PC-9 (cell line): ENCODE results near the gene ADAM17.

Source experiments
- EZH2 ChIP-seq: fragments of 200-600 bp; sonication (generic); IDR thresholded peaks from 2 replicates; pipeline ENCODE4 v1.8.0; 2017; ENCODE audit warnings: antibody characterized with exemption, low read depth
- TF ChIP-seq, protein P1 (sequence below): fragments of 200-600 bp; sonication (generic); conservative IDR thresholded peaks from 2 replicates; pipeline ENCODE4 v1.6.1; 2017; ENCODE audit warnings: mixed run types, antibody characterized with exemption, mild to moderate bottlenecking, moderate library complexity

DNA sequence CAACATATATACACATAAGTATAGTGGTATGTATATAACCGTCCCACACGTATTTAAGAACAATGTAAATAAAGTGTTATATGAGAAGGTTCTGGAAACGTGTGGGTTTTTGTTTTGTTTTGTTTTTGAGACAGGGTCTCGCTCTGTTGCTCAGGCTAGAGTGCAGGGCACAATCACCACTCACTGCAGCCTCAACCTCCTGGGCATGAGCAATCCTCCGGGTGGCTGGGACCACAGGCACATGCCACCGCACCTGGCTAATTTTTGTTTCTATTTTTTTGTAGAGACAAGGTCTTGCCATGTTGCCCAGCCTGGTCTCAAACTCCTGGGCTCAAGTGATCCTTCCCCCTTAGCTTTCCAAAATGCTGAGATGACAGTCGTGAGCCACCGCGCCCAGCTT, 6.2 kb downstream of the ADAM17 start:
- TF ChIP-seq, protein P1, sequence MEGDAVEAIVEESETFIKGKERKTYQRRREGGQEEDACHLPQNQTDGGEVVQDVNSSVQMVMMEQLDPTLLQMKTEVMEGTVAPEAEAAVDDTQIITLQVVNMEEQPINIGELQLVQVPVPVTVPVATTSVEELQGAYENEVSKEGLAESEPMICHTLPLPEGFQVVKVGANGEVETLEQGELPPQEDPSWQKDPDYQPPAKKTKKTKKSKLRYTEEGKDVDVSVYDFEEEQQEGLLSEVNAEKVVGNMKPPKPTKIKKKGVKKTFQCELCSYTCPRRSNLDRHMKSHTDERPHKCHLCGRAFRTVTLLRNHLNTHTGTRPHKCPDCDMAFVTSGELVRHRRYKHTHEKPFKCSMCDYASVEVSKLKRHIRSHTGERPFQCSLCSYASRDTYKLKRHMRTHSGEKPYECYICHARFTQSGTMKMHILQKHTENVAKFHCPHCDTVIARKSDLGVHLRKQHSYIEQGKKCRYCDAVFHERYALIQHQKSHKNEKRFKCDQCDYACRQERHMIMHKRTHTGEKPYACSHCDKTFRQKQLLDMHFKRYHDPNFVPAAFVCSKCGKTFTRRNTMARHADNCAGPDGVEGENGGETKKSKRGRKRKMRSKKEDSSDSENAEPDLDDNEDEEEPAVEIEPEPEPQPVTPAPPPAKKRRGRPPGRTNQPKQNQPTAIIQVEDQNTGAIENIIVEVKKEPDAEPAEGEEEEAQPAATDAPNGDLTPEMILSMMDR: no peak
- no peak for TF ChIP-seq EZH2
